Measurements from ENCODE around the gene NTMT1. TPM values are rescaled to one million over a fixed set of nuclear protein-coding genes. Genes with fewer than 3 reads are reported as not detected.

NTMT1 gene
- total RNA-seq, 1 experiment from 2014 or later = 21.5 TPM

GRCh38 chr9:129637102-129637501 lies 11.1 kb downstream of the NTMT1 start:
- no peak for DNase-seq (ENCODE audit: low read depth)

GRCh38 chr9:129637673-129638439 lies 11.9 kb downstream of the NTMT1 start:
- no peak for DNase-seq (ENCODE audit: low read depth)

GRCh38 chr9:129639034-129639630 lies 13.2 kb downstream of the NTMT1 start:
- DNase-seq (ENCODE audit: low read depth) = no peak

- no peak for DNase-seq (ENCODE audit: low read depth)
These were observed 13.8 kb downstream of the NTMT1 start for GRCh38 chr9:129639756-129640085.

GRCh38 chr9:129640086-129640870 lies 14.3 kb downstream of the NTMT1 start:
- peak; percentile 22 for DNase-seq (ENCODE audit: low read depth)

GRCh38 chr9:129640871-129641749 lies 15.1 kb downstream of the NTMT1 start:
- DNase-seq (ENCODE audit: low read depth) = no peak

GRCh38 chr9:129641750-129642585 lies 16.0 kb downstream of the NTMT1 start, which contains the start of gene ASB6:
ASB6 (minus strand) TSS chr9:129642151; CDS start chr9:129641999, 152 bp downstream.
- peak; percentile 92 for DNase-seq (ENCODE audit: low read depth)

GRCh38 chr9:129643706-129644105 lies 17.7 kb downstream of the NTMT1 start:
- no peak for DNase-seq (ENCODE audit: low read depth)

GRCh38 chr9:129644365-129644764 lies 18.4 kb downstream of the NTMT1 start:
- DNase-seq (ENCODE audit: low read depth) = no peak

GRCh38 chr9:129644902-129645301 lies 18.9 kb downstream of the NTMT1 start:
- no peak for DNase-seq (ENCODE audit: low read depth)

GRCh38 chr9:129646252-129646651 lies 20.3 kb downstream of the NTMT1 start:
- no peak for DNase-seq (ENCODE audit: low read depth)

- no peak for DNase-seq (ENCODE audit: low read depth)
These were observed 20.7 kb downstream of the NTMT1 start for GRCh38 chr9:129646654-129647053.

- no peak for DNase-seq (ENCODE audit: low read depth)
These were observed 21.7 kb downstream of the NTMT1 start for GRCh38 chr9:129647635-129648034.

- DNase-seq (ENCODE audit: low read depth) = no peak
These were observed 22.3 kb downstream of the NTMT1 start for GRCh38 chr9:129648092-129648763.

- no peak for DNase-seq (ENCODE audit: low read depth)
These were observed 22.8 kb downstream of the NTMT1 start for GRCh38 chr9:129648764-129649115.

- no peak for DNase-seq (ENCODE audit: low read depth)
These were observed 24.0 kb downstream of the NTMT1 start for GRCh38 chr9:129649726-129650679.

GRCh38 chr9:129650680-129651235 lies 24.8 kb downstream of the NTMT1 start:
- no peak for DNase-seq (ENCODE audit: low read depth)

GRCh38 chr9:129653823-129654553 lies 28.0 kb downstream of the NTMT1 start:
- DNase-seq (ENCODE audit: low read depth) = no peak
